Upper lobe of left lung (tissue), 4 donors: ENCODE data around the gene SGCG.
"Not testable (repeated sequence)": the region's sequence is repeated elsewhere in the genome, so short reads cannot be mapped to it uniquely, and the experiment has no call there.

ENCODE experiments used
- CTCF ChIP-seq, 6 experiments: fragments of 450-650 bp in 4 of 6; fragments of 200-600 bp in 2 of 6; sonication (generic) in 2 of 6; IDR thresholded peaks; one replicate each; pipeline ENCODE4 v1.5.1; 2016 to 2019; ENCODE audit warnings: antibody characterized with exemption in 6 of 6
- EP300 ChIP-seq, 4 donors: sonication (generic); formaldehyde crosslinking; IDR thresholded peaks; one replicate each; pipeline ENCODE4 v1.5.1; 2017; ENCODE audit warnings: antibody characterized with exemption in 4 of 4, control low read depth in 2 of 4
- POLR2A ChIP-seq, 4 donors: fragments of 450-650 bp; IDR thresholded peaks; one replicate each; pipeline ENCODE4 v1.5.1; 2016 to 2017; ENCODE audit warnings: antibody characterized with exemption in 4 of 4, mild to moderate bottlenecking in 2 of 4
- POLR2AphosphoS5 ChIP-seq, 2 donors: sonication (generic); formaldehyde crosslinking; IDR thresholded peaks; one replicate each; pipeline ENCODE4 v1.5.1; 2017; ENCODE audit warnings: antibody characterized with exemption in 2 of 2

- TF ChIP-seq CTCF, POLR2A, POLR2AphosphoS5, EP300 (IDR thresholded peaks at IDR 0.05): not testable (repeated sequence)
Observed at GRCh38 chr13:23142607-23143006, 38.2 kb upstream of the SGCG start.
